PC-9 (cell line): Measurements from ENCODE around the gene SND1. TPM values are rescaled to one million over a fixed set of nuclear protein-coding genes. Genes with fewer than 3 reads are reported as not detected.

Experiments
- BruUV-seq: library from RNA; stranded (reverse); fragments of 400-500 nt; replicated peaks from 2 replicates; lab custom pipeline; 2021; lab: Mats Ljungman, UMichigan
- CTCF ChIA-PET: fragments of 300-600 bp; sonication (Branson Sonifier 250); formaldehyde crosslinking; loops from one replicate; lab custom pipeline; 2022; ENCODE audit warnings: antibody characterized with exemption; lab: Charles Lee
- POLR2A ChIA-PET: fragments of 300-600 bp; sonication (Branson Sonifier 250); formaldehyde crosslinking; loops from one replicate; lab custom pipeline; 2022; ENCODE audit warnings: antibody characterized with exemption; ENCODE audit not compliant: unreplicated experiment; lab: Charles Lee
- DNase-seq, 2 experiments: peaks; one replicate each; pipeline versions ENCODE4 v3.0.0 to v3.0.0-alpha.2; 2015 to 2022; ENCODE audit warnings: mixed read lengths in 1 of 2
- H2AFZ ChIP-seq: fragments of 200-600 bp; sonication (generic); 2 replicates; pipeline ENCODE4 v1.8.1; 2017; ENCODE audit warnings: antibody characterized with exemption
- H3F3A ChIP-seq: fragments of 200-600 bp; sonication (generic); 2 replicates; pipeline ENCODE4 v1.8.1; 2017; ENCODE audit warnings: antibody characterized with exemption, mild to moderate bottlenecking, low read depth; ENCODE audit not compliant: insufficient read depth
- H3K27ac ChIP-seq: fragments of 200-600 bp; sonication (generic); 2 replicates; pipeline ENCODE4 v1.6.1; 2016; ENCODE audit warnings: mixed run types
- H3K27me3 ChIP-seq: fragments of 200-600 bp; sonication (generic); 2 replicates; pipeline ENCODE4 v1.6.1; 2016; ENCODE audit warnings: low read depth, mixed run types; ENCODE audit not compliant: insufficient read depth
- H3K36me3 ChIP-seq: fragments of 200-600 bp; sonication (generic); 2 replicates; pipeline ENCODE4 v1.6.1; 2016; ENCODE audit warnings: low read depth, mixed run types
- H3K4me1 ChIP-seq: fragments of 200-600 bp; sonication (generic); replicated peaks from 2 replicates; pipeline ENCODE4 v1.6.1; 2016; ENCODE audit warnings: mixed run types; ENCODE audit not compliant: insufficient read depth
- H3K4me2 ChIP-seq: fragments of 200-600 bp; sonication (generic); 2 replicates; pipeline ENCODE4 v1.6.1; 2017; ENCODE audit warnings: mixed run types
- H3K4me3 ChIP-seq: fragments of 200-600 bp; sonication (generic); 2 replicates; pipeline ENCODE4 v1.6.1; 2016; ENCODE audit warnings: mixed run types
- H3K79me2 ChIP-seq: fragments of 200-600 bp; sonication (generic); 2 replicates; pipeline ENCODE4 v1.6.1; 2017; ENCODE audit warnings: low read depth, mixed run types
- H3K9me2 ChIP-seq: fragments of 200-600 bp; sonication (generic); 2 replicates; pipeline ENCODE4 v1.8.1; 2017; ENCODE audit warnings: mild to moderate bottlenecking; ENCODE audit not compliant: insufficient read depth
- H3K9me3 ChIP-seq: fragments of 200-600 bp; sonication (generic); 2 replicates; pipeline ENCODE4 v1.8.1; 2016; ENCODE audit warnings: low read depth; ENCODE audit not compliant: insufficient read depth
- H4K20me1 ChIP-seq: fragments of 200-600 bp; sonication (generic); 2 replicates; pipeline ENCODE4 v1.8.1; 2017; ENCODE audit not compliant: insufficient read depth
- EZH2 ChIP-seq: fragments of 200-600 bp; sonication (generic); IDR thresholded peaks from 2 replicates; pipeline ENCODE4 v1.8.0; 2017; ENCODE audit warnings: antibody characterized with exemption, low read depth
- intact Hi-C: fragments of 100-400 bp; cut with micrococcal nuclease; formaldehyde crosslinking; loops from one replicate; pipeline ENCODE4 v1.10.0; 2022; ENCODE audit not compliant: unreplicated experiment
- total RNA-seq: library from RNA; stranded (reverse); gene quantifications from 2 replicates; pipeline ENCODE4 v1.2.3, GENCODE V29; 2021
- TF ChIP-seq, protein P1 (sequence below): fragments of 200-600 bp; sonication (generic); conservative IDR thresholded peaks from 2 replicates; pipeline ENCODE4 v1.6.1; 2017; ENCODE audit warnings: mixed run types, antibody characterized with exemption, mild to moderate bottlenecking, moderate library complexity

The SND1 gene
- total RNA-seq, 1 experiment from 2014 or later, result 273 TPM

DNA sequence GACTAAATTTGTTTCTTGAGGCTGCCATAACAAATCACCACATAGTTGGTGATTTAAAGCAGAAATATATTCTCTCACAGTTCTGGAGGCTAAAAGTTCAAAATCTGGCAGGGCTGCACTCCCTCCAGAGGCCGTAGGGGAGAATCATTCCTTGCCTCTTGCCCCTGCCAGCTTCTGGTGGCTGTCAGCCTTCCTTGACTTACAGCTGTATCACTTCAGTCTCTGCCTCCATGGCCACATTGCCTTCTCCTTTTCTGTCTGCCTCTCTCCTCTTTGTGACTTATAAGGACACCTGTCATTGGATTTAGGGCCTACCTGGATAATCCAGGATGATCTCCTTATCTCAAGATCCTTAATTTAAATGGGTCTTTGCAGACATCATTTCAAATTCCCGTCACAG, 385.1 kb downstream of the SND1 start:
- no peaks in the 10 kb centered on the region for H3K36me3 ChIP-seq
- H3K9me3 ChIP-seq, result no peaks in the 10 kb centered on the region
- H4K20me1 ChIP-seq, result no peaks in the 10 kb centered on the region
- H3K27ac ChIP-seq, result no peak overlapping the region
- H3K4me3 ChIP-seq, result no peak overlapping the region
- POLR2A ChIA-PET, result no interaction called here
- H3K4me2 ChIP-seq, result no peak overlapping the region
- no peak for TF ChIP-seq EZH2
- TF ChIP-seq, protein P1, sequence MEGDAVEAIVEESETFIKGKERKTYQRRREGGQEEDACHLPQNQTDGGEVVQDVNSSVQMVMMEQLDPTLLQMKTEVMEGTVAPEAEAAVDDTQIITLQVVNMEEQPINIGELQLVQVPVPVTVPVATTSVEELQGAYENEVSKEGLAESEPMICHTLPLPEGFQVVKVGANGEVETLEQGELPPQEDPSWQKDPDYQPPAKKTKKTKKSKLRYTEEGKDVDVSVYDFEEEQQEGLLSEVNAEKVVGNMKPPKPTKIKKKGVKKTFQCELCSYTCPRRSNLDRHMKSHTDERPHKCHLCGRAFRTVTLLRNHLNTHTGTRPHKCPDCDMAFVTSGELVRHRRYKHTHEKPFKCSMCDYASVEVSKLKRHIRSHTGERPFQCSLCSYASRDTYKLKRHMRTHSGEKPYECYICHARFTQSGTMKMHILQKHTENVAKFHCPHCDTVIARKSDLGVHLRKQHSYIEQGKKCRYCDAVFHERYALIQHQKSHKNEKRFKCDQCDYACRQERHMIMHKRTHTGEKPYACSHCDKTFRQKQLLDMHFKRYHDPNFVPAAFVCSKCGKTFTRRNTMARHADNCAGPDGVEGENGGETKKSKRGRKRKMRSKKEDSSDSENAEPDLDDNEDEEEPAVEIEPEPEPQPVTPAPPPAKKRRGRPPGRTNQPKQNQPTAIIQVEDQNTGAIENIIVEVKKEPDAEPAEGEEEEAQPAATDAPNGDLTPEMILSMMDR, result no peak
- no peaks in the 10 kb centered on the region for H3K27me3 ChIP-seq
- intact Hi-C loops, result no loop called here
- H3F3A ChIP-seq, result no peaks in the 10 kb centered on the region
- no TSS peak for BruUV-seq
- H3K4me1 ChIP-seq, result no peaks in the 10 kb centered on the region
- no peak overlapping the region for H2AFZ ChIP-seq
- DNase-seq, result no peak
- CTCF ChIA-PET, result no interaction called here
- no peaks in the 10 kb centered on the region for H3K9me2 ChIP-seq
- no peaks in the 10 kb centered on the region for H3K79me2 ChIP-seq

DNA sequence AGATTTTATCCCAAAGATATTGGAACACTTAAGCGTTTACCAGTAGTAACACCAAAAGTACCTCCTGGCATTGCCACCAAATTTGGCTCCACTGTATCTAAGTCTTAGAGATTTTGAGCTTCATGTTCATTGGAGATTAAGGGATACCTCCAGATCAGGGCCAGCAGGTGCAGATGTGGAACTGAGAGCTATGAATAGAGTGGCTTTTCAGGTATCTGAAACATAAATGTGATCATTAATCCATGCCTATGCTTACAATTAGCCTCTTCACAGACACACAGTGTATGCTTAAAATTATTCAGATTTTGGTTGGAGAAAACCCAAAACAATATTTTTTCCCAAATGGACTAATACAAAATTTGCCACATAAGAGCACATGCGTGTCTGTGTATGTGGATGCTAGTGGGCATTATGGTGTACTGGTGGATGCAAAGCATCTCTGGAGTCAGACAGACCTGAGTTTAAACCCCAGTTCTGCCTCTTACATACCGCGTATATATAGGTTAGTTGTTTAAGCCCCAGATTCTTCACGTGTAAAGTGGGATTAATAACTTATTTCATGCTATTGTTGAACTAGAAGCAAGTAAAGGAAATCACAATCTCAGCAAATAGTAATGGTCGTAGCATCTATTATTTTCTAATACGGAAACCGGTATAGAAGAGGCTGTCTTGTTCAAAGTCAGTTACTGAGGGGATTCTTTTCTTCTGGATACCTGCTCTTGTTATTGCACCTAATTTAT, 386.1 kb downstream of the SND1 start:
- DNase-seq, result no peak
- H3F3A ChIP-seq, result no peaks in the 10 kb centered on the region
- no peaks in the 10 kb centered on the region for H3K79me2 ChIP-seq
- no peak overlapping the region for H3K4me3 ChIP-seq
- no peaks in the 10 kb centered on the region for H3K27me3 ChIP-seq
- no peaks in the 10 kb centered on the region for H3K9me3 ChIP-seq
- no peaks in the 10 kb centered on the region for H3K36me3 ChIP-seq
- no peak overlapping the region for H3K4me2 ChIP-seq
- no peak overlapping the region for H2AFZ ChIP-seq
- H4K20me1 ChIP-seq, result no peaks in the 10 kb centered on the region
- intact Hi-C loops, result no loop called here
- H3K4me1 ChIP-seq, result no peaks in the 10 kb centered on the region
- TF ChIP-seq, protein P1, result no peak
- no peak for TF ChIP-seq EZH2
- H3K9me2 ChIP-seq, result no peaks in the 10 kb centered on the region
- H3K27ac ChIP-seq, result no peak overlapping the region
- ChIA-PET CTCF (no interaction called here), POLR2A (no interaction called here)
- BruUV-seq, result no TSS peak

DNA sequence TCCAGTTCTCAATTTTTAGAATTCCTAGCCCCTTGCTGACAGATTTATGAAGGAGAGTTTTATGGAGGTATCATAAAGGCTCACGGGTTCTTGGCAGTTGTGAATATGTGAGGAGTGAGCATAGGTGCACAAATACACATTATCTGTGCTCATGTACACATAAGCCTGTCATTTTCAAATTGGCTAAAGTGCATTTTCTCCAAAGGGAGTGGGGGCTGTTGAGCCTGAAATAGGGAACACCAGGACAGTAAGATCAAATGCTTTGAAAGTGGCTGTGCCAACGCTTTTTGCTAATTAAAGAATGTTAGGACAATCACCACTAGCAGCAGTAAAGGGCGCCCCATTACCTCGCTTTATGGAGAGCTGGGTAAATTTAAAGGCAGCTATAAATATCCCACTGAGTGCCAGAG, 387.6 kb downstream of the SND1 start:
- no peak overlapping the region for H2AFZ ChIP-seq
- H3K79me2 ChIP-seq, result no peaks in the 10 kb centered on the region
- ChIA-PET POLR2A (interaction anchor here (0.6 to 0.7 kb wide), 2 partner anchors 14 to 258 kb away, joined by 7 to 9 read pairs; no protein-coding TSS in a partner anchor), CTCF (interaction anchor here (0.8 kb wide), 1 partner anchor 45 kb away, joined by 3 read pairs; no protein-coding TSS in a partner anchor)
- no peak for DNase-seq
- intact Hi-C loops, result no loop called here
- H3K9me2 ChIP-seq, result no peaks in the 10 kb centered on the region
- no peak overlapping the region for H3K27ac ChIP-seq
- no peak overlapping the region for H3K4me3 ChIP-seq
- no TSS peak for BruUV-seq
- no peaks in the 10 kb centered on the region for H3K4me1 ChIP-seq
- no peaks in the 10 kb centered on the region for H4K20me1 ChIP-seq
- no peaks in the 10 kb centered on the region for H3F3A ChIP-seq
- no peaks in the 10 kb centered on the region for H3K9me3 ChIP-seq
- H3K36me3 ChIP-seq, result no peaks in the 10 kb centered on the region
- no peak overlapping the region for H3K4me2 ChIP-seq
- no peak for TF ChIP-seq EZH2
- TF ChIP-seq, protein P1, result no peak
- no peaks in the 10 kb centered on the region for H3K27me3 ChIP-seq
